Astrocyte of the cerebellum (primary cell): Measurements from ENCODE around the gene ZNF48.
A peak's percentile ranks its signal among the peaks of the same experiment; 100 is the strongest.

Source experiments
- DNase-seq: peaks from one replicate; pipeline ENCODE4 v3.0.0-alpha.2; 2011; ENCODE audit warnings: low read depth
- H3K4me3 ChIP-seq: 2 replicates; pipeline ENCODE4 v1.5.1; 2011; ENCODE audit warnings: mild to moderate bottlenecking, low read depth, low read length, moderate library complexity
- CTCF ChIP-seq: IDR thresholded peaks from 2 replicates; pipeline ENCODE4 v1.5.1; 2012; ENCODE audit warnings: low read length, low read depth, moderate library complexity, mild to moderate bottlenecking; ENCODE audit errors: missing control alignments
- in situ Hi-C: cut with HindIII; loops from 2 replicates; pipeline ENCODE4 v1.10.0; 2017; ENCODE audit warnings: low sequenced_read_pairs

The ZNF48 gene

GRCh38 chr16:30351001-30351441 is 44.2 kb upstream of the ZNF48 start:
- in situ Hi-C loops, result no loop called here
- TF ChIP-seq CTCF, result no peak
- no peak overlapping the region for H3K4me3 ChIP-seq

GRCh38 chr16:30351586-30352419 is 43.4 kb upstream of the ZNF48 start:
- no peak overlapping the region for H3K4me3 ChIP-seq
- in situ Hi-C loops, result no loop called here
- no peak for TF ChIP-seq CTCF
- DNase-seq, result peak; percentile 96

More at GRCh38 chr16:30351001-30351441, 44.2 kb upstream of the ZNF48 start:
- no peak for DNase-seq

- H3K4me3 ChIP-seq, result no peak overlapping the region
Observed at GRCh38 chr16:30352488-30353401, 42.5 kb upstream of the ZNF48 start.

GRCh38 chr16:30353438-30354129 is 41.6 kb upstream of the ZNF48 start:
- in situ Hi-C loops, result no loop called here
- TF ChIP-seq CTCF, result no peak
- H3K4me3 ChIP-seq, result peak overlapping the region; percentile 94
- no peak for DNase-seq

More at GRCh38 chr16:30352488-30353401, 42.5 kb upstream of the ZNF48 start:
- no peak for DNase-seq
- in situ Hi-C loops, result no loop called here
- peak; percentile 16 for TF ChIP-seq CTCF

- DNase-seq, result no peak
- no peak for TF ChIP-seq CTCF
- in situ Hi-C loops, result no loop called here
- H3K4me3 ChIP-seq, result peak overlapping the region; percentile 94
Observed at GRCh38 chr16:30354423-30355143, 40.6 kb upstream of the ZNF48 start.
